ENCODE data around the gene PGBD4. TPM values are rescaled to one million over a fixed set of nuclear protein-coding genes. Genes with fewer than 3 reads are reported as not detected.

The PGBD4 gene
- 1 to 10 TPM; 1.0 to 4.6 TPM for total RNA-seq

- H3K27ac ChIP-seq, result peak within 1 kb of the TSS; percentile 72 to 88 (median 86)
- intact Hi-C loops (cut with DNase I), result loop anchor here (10.0 kb wide), 1 partner anchor 113 kb away; the partner anchor contains the start of gene KATNBL1
- H3K4me3 ChIP-seq, result peak within 1 kb of the TSS; percentile 98 to 99
- 0 to 1% methylated on average over 23 to 48 of the region's 48 CpGs for WGBS, 2 donors
- H3K27me3 ChIP-seq, result no peaks in the 10 kb centered on the region
- H3K9me3 ChIP-seq, result no peaks in the 10 kb centered on the region
- H3K36me3 ChIP-seq (replicated peaks in 1 of 2; ENCODE audit: insufficient read depth in 1 of 2, low read depth in 2 of 2), result no peaks in the 10 kb centered on the region
- peak; percentile 100 for ATAC-seq
- TF ChIP-seq, protein P1, sequence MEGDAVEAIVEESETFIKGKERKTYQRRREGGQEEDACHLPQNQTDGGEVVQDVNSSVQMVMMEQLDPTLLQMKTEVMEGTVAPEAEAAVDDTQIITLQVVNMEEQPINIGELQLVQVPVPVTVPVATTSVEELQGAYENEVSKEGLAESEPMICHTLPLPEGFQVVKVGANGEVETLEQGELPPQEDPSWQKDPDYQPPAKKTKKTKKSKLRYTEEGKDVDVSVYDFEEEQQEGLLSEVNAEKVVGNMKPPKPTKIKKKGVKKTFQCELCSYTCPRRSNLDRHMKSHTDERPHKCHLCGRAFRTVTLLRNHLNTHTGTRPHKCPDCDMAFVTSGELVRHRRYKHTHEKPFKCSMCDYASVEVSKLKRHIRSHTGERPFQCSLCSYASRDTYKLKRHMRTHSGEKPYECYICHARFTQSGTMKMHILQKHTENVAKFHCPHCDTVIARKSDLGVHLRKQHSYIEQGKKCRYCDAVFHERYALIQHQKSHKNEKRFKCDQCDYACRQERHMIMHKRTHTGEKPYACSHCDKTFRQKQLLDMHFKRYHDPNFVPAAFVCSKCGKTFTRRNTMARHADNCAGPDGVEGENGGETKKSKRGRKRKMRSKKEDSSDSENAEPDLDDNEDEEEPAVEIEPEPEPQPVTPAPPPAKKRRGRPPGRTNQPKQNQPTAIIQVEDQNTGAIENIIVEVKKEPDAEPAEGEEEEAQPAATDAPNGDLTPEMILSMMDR (IDR thresholded peaks at IDR 0.05), result peak in 1 of 7 experiments; percentile 29
- peak; percentile 78 to 96 (median 95) for TF ChIP-seq POLR2A (IDR thresholded peaks at IDR 0.05)
- peaks cover 20% of the 10 kb centered on the region for H3K4me1 ChIP-seq
- DNase-seq, result peak; percentile 99
Observed at GRCh38 chr15:34101366-34102174, at the start of gene PGBD4, which contains the start of gene EMC7. Gene PGBD4, plus strand, starts transcription at chr15:34102083. Its CDS starts 449 bp downstream, at chr15:34102532. Gene EMC7, minus strand, starts transcription at chr15:34101862. Its CDS starts 23 bp downstream, at chr15:34101839.

GRCh38 chr15:34054081-34054707, 47.7 kb upstream of the PGBD4 start:
- Histone ChIP-seq H3K9me3 (no peaks in the 10 kb centered on the region), H3K4me1 (no peaks in the 10 kb centered on the region), H3K4me3 (no peak overlapping the region), H3K27ac (no peak overlapping the region), H3K27me3 (no peaks in the 10 kb centered on the region), H3K36me3 (replicated peaks in 1 of 2; ENCODE audit: insufficient read depth in 1 of 2, low read depth in 2 of 2) (no peaks in the 10 kb centered on the region)
- TF ChIP-seq POLR2A (IDR thresholded peaks at IDR 0.05), result no peak
- TF ChIP-seq, protein P1 (IDR thresholded peaks at IDR 0.05), result no peak
- no peak for ATAC-seq
- 76 to 80% methylated on average over 3 of the region's 3 CpGs for WGBS, 2 donors
- DNase-seq, result no peak
- intact Hi-C loops (cut with DNase I), result no loop called here

GRCh38 chr15:34055868-34056595, 45.9 kb upstream of the PGBD4 start:
- Histone ChIP-seq H3K27ac (no peak overlapping the region), H3K4me1 (no peaks in the 10 kb centered on the region), H3K4me3 (no peak overlapping the region), H3K27me3 (no peaks in the 10 kb centered on the region), H3K36me3 (replicated peaks in 1 of 2; ENCODE audit: insufficient read depth in 1 of 2, low read depth in 2 of 2) (no peaks in the 10 kb centered on the region), H3K9me3 (no peaks in the 10 kb centered on the region)
- ATAC-seq (no peak), DNase-seq (no peak)
- TF ChIP-seq, protein P1 (IDR thresholded peaks at IDR 0.05), result no peak
- no peak for TF ChIP-seq POLR2A (IDR thresholded peaks at IDR 0.05)
- WGBS, 2 donors, result 57 to 59% methylated on average over 3 of the region's 3 CpGs
- intact Hi-C loops (cut with DNase I), result no loop called here

DNA sequence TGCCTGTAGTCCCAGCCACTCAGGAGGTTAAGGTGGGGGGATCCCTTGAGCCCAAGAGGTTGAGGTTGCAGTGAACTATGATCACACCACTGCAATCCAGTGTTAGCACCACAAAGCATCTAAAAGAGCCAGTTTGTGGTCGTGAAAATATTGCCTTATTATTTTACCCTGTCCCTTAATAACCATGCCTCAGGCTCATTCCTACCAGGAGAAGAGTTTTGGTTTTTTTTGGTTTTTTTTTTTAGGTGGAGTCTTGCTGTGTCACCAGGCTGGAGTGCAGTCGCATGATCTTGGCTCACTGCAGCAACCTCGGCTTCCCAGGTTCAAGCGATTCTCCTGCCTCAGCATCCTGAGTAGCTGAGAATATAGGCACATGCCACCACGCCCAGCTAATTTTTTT, 45.0 kb upstream of the PGBD4 start:
- DNase-seq (no peak), ATAC-seq (no peak)
- no peaks in the 10 kb centered on the region for H3K9me3 ChIP-seq
- WGBS, 2 donors, result 77% methylated on average over 5 of the region's 5 CpGs
- intact Hi-C loops (cut with DNase I), result no loop called here
- no peaks in the 10 kb centered on the region for H3K4me1 ChIP-seq
- TF ChIP-seq, protein P1 (IDR thresholded peaks at IDR 0.05), result no peak
- TF ChIP-seq POLR2A (IDR thresholded peaks at IDR 0.05), result no peak
- H3K4me3 ChIP-seq, result no peak overlapping the region
- no peaks in the 10 kb centered on the region for H3K27me3 ChIP-seq
- no peaks in the 10 kb centered on the region for H3K36me3 ChIP-seq (replicated peaks in 1 of 2; ENCODE audit: insufficient read depth in 1 of 2, low read depth in 2 of 2)
- H3K27ac ChIP-seq, result no peak overlapping the region

All from body of pancreas (tissue), 4 donors.